GM23248 (cell line): ENCODE data around the gene AGRN. TPM values are rescaled to one million over a fixed set of nuclear protein-coding genes. Genes with fewer than 3 reads are reported as not detected.

Experiments used
- DNase-seq: peaks from one replicate; pipeline ENCODE4 v3.0.0-alpha.2; 2015
- H2AFZ ChIP-seq: fragments of 200-600 bp; sonication (generic); 2 replicates; pipeline ENCODE4 v1.6.1; 2016; ENCODE audit warnings: antibody characterized with exemption
- H3F3A ChIP-seq: fragments of 200-600 bp; sonication (generic); 2 replicates; pipeline ENCODE4 v1.6.1; 2016; ENCODE audit warnings: mild to moderate bottlenecking, antibody characterized with exemption, mixed run types; ENCODE audit not compliant: insufficient read depth
- H3K27ac ChIP-seq: fragments of 200-600 bp; sonication (generic); 2 replicates; pipeline ENCODE4 v1.5.1; 2016; ENCODE audit warnings: mild to moderate bottlenecking
- H3K27me3 ChIP-seq: fragments of 200-600 bp; sonication (generic); replicated peaks from 2 replicates; pipeline ENCODE4 v1.6.1; 2016; ENCODE audit warnings: mild to moderate bottlenecking; ENCODE audit not compliant: insufficient read depth
- H3K36me3 ChIP-seq: fragments of 200-600 bp; sonication (generic); 2 replicates; pipeline ENCODE4 v1.6.1; 2016; ENCODE audit warnings: low read depth, mild to moderate bottlenecking
- H3K4me1 ChIP-seq: fragments of 200-600 bp; sonication (generic); 2 replicates; pipeline ENCODE4 v1.6.1; 2016; ENCODE audit warnings: mild to moderate bottlenecking; ENCODE audit not compliant: insufficient read depth
- H3K4me2 ChIP-seq: fragments of 200-600 bp; sonication (generic); one replicate; pipeline ENCODE4 v1.6.1; 2016; ENCODE audit warnings: mild to moderate bottlenecking; ENCODE audit not compliant: unreplicated experiment
- H3K4me3 ChIP-seq: fragments of 200-600 bp; sonication (generic); 2 replicates; pipeline ENCODE4 v1.5.1; 2016; ENCODE audit warnings: mild to moderate bottlenecking
- H3K79me2 ChIP-seq: fragments of 200-600 bp; sonication (generic); 2 replicates; pipeline ENCODE4 v1.6.1; 2016; ENCODE audit warnings: mild to moderate bottlenecking; ENCODE audit not compliant: insufficient read depth
- H3K9ac ChIP-seq: fragments of 200-600 bp; sonication (generic); 2 replicates; pipeline ENCODE4 v1.6.1; 2016; ENCODE audit warnings: mild to moderate bottlenecking
- H3K9me2 ChIP-seq: fragments of 200-600 bp; sonication (generic); 2 replicates; pipeline ENCODE4 v1.6.1; 2016; ENCODE audit warnings: mixed run types, mild to moderate bottlenecking, moderate library complexity; ENCODE audit not compliant: insufficient read depth
- H3K9me3 ChIP-seq: fragments of 200-600 bp; sonication (generic); one replicate; pipeline ENCODE4 v1.6.1; 2017; ENCODE audit warnings: low read depth
- H4K20me1 ChIP-seq: fragments of 200-600 bp; sonication (generic); 2 replicates; pipeline ENCODE4 v1.6.0; 2016; ENCODE audit not compliant: insufficient read depth
- EZH2 ChIP-seq: fragments of 200-600 bp; sonication (generic); IDR thresholded peaks from 2 replicates; pipeline ENCODE4 v1.6.1; 2018; ENCODE audit warnings: antibody characterized with exemption, mild to moderate bottlenecking; ENCODE audit not compliant: insufficient read depth, poor library complexity, severe bottlenecking
- EZH2phosphoT487 ChIP-seq: fragments of 200-600 bp; sonication (generic); IDR thresholded peaks from 2 replicates; pipeline ENCODE4 v1.6.1; 2018; ENCODE audit warnings: antibody characterized with exemption, moderate library complexity, mild to moderate bottlenecking, low read depth; ENCODE audit not compliant: insufficient read depth
- WGBS, 2 experiments: methylation state at CpG; one replicate each; pipeline ENCODE4 v1.1.6; 2015 to 2017; ENCODE audit warnings: low lambda C conversion rate in 2 of 2, low coverage in 1 of 2; ENCODE audit errors: missing lambda C conversion rate in 2 of 2; 5-methylcytosine and 5-hydroxymethylcytosine counted together
- in situ Hi-C: fragments of 300-500 bp; cut with MboI; formaldehyde crosslinking; loops from 2 replicates; pipeline ENCODE4 v1.15.0; 2020
- polyA plus RNA-seq: library from polyadenylated mRNA; unstranded; fragments of >200 nt; fragmentation: Nextera tagmentation; extraction: Ambion mirVana; gene quantifications from 2 replicates; pipeline ENCODE4 v1.2.1, GENCODE V29; 2016
- total RNA-seq: library from RNA; depleted of rRNA; stranded (reverse); fragments of >200 nt; shearing (Covaris generic); gene quantifications from 2 replicates; pipeline ENCODE4 v1.2.3, GENCODE V29; 2014

The AGRN gene
- total and polyA plus RNA-seq, 2 experiments from 2014 or later = 1.4 to 43.2 TPM

DNA sequence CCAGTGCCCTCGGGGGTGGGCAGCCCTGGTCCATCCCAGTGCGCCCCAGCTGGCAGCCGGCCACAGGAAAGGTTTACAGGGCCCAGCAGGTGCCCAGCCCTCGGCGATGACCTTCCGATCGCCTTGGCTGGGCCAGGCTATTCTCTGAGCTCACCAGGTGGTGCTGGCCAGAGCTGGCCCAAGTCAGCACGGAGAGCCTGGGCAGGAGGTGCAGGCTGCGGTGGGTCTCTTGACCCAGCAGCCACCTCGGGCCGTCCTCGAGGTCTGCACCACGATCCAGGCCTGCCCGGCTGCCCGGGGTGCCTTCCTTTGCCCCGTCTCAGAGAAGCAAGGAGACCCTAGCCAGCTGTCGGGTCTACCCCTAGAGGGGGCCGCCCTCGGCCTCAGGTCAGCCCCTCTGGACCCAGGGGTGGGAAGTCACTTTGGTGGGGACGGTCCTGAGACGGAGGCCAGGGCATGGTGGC, 38.4 kb upstream of the AGRN start:
- in situ Hi-C loops = no loop called here
- Histone ChIP-seq H3K9me2 (no peaks in the 10 kb centered on the region), H3K9me3 (no peaks in the 10 kb centered on the region), H3K36me3 (no peaks in the 10 kb centered on the region), H3F3A (no peaks in the 10 kb centered on the region), H3K4me2 (no peak overlapping the region), H3K4me1 (no peaks in the 10 kb centered on the region), H3K79me2 (no peaks in the 10 kb centered on the region), H3K27ac (no peak overlapping the region), H3K4me3 (no peak overlapping the region), H2AFZ (no peak overlapping the region), H3K9ac (no peak overlapping the region), H3K27me3 (peaks cover 14% of the 10 kb centered on the region), H4K20me1 (no peaks in the 10 kb centered on the region)
- TF ChIP-seq EZH2 = no peak
- no peak for TF ChIP-seq EZH2phosphoT487
- 68 to 81% methylated on average over 17 to 21 of the region's 21 CpGs for WGBS, 2 experiments
- no peak for DNase-seq

DNA sequence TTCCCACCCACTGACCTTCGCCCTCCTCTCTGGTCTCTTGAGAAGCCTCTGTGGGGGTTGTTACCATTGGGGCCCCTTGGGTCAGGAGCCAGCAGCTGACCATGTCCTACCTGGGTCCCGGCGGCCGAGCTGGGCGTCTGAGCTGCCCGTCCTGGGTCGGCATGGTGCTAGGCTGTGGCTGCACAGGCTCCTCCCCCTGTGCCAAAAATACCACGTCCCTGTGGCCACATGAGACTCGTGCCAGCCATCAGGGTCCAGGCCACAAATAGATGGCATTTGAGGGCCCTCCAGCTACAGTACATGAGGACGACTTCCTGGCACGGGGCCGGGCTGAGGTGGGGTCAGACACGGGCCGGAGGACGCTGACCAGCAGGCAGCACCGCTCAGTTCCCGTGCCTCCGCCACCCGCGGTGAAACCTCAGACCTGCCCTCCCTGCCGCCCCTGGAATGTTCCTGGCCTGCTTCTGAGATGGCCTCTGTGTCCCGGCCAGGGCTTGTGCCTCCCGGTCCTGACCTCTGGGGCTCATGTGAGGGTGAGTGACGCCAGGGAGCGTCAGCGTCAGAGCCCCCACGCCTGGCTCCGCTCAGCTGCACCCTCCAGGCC, 37.9 kb upstream of the AGRN start, which contains the start of gene PERM1:
Gene PERM1 (minus strand): TSS at position 139 of the 604 bp plus-strand sequence. CDS start 1,064 bp downstream, outside the sequence.
- Histone ChIP-seq H3K4me1 (no peaks in the 10 kb centered on the region), H3F3A (no peaks in the 10 kb centered on the region), H3K9me2 (no peaks in the 10 kb centered on the region), H2AFZ (no peak within 1 kb of the TSS), H3K36me3 (no peaks in the 10 kb centered on the region), H3K4me2 (no peak within 1 kb of the TSS), H3K4me3 (no peak within 1 kb of the TSS), H3K27me3 (peaks cover 14% of the 10 kb centered on the region), H3K9ac (no peak within 1 kb of the TSS), H3K79me2 (no peaks in the 10 kb centered on the region), H4K20me1 (no peaks in the 10 kb centered on the region), H3K9me3 (no peaks in the 10 kb centered on the region), H3K27ac (no peak within 1 kb of the TSS)
- no peak for DNase-seq
- TF ChIP-seq EZH2 = no peak
- no peak for TF ChIP-seq EZH2phosphoT487
- in situ Hi-C loops = no loop called here
- WGBS, 2 experiments = 47 to 53% methylated on average over 26 of the region's 28 CpGs

DNA sequence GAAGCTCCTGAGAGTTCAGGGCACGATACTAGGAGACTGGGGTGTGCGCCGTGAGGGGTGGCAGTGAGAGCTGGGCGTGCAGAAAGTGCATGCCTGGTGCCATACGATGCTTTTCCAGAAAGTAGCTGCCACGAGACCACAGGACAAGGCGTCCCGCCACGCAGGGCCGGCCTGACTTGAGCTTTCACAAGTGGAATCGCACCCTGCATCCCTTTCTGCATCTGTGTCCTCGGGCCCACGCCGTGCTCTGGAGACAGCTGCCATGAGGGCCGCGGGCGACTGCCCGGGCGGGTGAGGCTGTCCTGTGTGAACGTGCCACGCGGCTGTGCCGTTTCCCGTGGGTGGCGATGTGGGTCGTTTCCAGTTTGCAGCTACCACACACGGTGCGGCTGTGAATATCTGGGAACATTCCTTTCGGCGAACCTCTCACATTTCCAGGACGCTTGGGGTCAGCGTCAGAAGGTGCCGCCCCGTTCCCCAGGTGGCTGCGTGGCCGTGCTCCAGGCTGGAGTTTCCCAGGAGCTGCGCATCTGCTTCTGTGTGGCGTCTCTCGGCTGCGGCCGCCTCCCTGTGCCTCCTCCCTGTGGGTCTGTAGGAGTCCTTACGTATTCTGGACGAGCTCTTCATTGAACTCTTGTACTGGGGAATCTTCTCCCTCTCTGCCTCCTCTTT, 37.0 kb upstream of the AGRN start:
- Histone ChIP-seq H3K36me3 (no peaks in the 10 kb centered on the region), H3K4me2 (no peak overlapping the region), H3K27ac (no peak overlapping the region), H3F3A (no peaks in the 10 kb centered on the region), H3K9me3 (no peaks in the 10 kb centered on the region), H3K4me1 (no peaks in the 10 kb centered on the region), H2AFZ (no peak overlapping the region), H4K20me1 (no peaks in the 10 kb centered on the region), H3K9me2 (no peaks in the 10 kb centered on the region), H3K9ac (no peak overlapping the region), H3K4me3 (no peak overlapping the region), H3K27me3 (peaks cover 14% of the 10 kb centered on the region), H3K79me2 (no peaks in the 10 kb centered on the region)
- TF ChIP-seq EZH2phosphoT487 = no peak
- TF ChIP-seq EZH2 = no peak
- whole genome bisulfite sequencing, 2 experiments = 66 to 69% methylated on average over 32 to 35 of the region's 43 CpGs
- DNase-seq = no peak
- in situ Hi-C loops = no loop called here

DNA sequence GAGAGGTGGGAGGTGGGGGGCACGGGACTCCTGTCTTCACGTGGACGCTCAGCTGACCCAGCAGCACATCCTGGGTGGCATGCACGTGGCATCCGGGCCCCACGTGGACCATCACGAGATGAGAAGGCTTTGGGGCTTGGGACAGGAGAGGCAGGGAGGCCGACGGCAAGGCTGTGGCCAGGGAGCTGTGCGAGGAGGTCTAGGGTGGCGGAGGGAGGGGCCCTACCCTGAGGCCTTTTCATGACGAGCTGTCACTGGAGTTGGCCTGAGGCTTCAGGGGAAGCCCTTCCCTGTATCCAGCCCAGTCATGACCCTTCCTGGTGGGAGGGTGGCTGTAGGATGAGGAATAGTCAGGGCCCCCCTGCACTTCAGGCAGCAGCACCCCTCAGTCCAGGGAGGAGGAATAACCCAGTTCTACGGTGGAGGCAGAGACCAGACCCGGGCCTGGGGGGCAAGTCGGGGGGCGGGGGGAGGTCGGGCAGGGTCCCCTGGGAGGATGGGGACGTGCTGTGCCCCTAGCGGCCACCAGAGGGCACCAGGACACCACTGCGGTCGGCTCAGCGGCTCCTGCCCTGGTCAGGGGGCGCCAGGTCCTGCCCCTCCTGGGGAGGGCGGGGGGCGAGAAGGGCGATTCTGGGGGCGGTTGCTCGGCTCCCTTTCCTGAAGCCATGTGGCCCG, 36.0 kb upstream of the AGRN start:
- H3K4me2 ChIP-seq = peak overlapping the region; percentile 88
- peak; percentile 49 for DNase-seq
- in situ Hi-C loops = no loop called here

More for the DNA sequence above, 36.0 kb upstream of the AGRN start:
- Histone ChIP-seq H3K79me2 (no peaks in the 10 kb centered on the region), H4K20me1 (no peaks in the 10 kb centered on the region), H3K9ac (no peak overlapping the region), H3F3A (no peaks in the 10 kb centered on the region), H2AFZ (peak overlapping the region; percentile 62; the same call in 1 of the 2 replicates), H3K27me3 (peaks cover 14% of the 10 kb centered on the region), H3K9me3 (no peaks in the 10 kb centered on the region), H3K4me1 (no peaks in the 10 kb centered on the region), H3K9me2 (no peaks in the 10 kb centered on the region), H3K36me3 (no peaks in the 10 kb centered on the region), H3K4me3 (peak overlapping the region; percentile 62), H3K27ac (no peak overlapping the region)
- WGBS, 2 experiments = 17 to 20% methylated on average over 21 to 23 of the region's 29 CpGs
- no peak for TF ChIP-seq EZH2phosphoT487
- no peak for TF ChIP-seq EZH2
